ENCODE results near the gene POLR2C.
"Not testable (repeated sequence)": the region's sequence is repeated elsewhere in the genome, so short reads cannot be mapped to it uniquely, and the experiment has no call there.

POLR2C gene

DNA sequence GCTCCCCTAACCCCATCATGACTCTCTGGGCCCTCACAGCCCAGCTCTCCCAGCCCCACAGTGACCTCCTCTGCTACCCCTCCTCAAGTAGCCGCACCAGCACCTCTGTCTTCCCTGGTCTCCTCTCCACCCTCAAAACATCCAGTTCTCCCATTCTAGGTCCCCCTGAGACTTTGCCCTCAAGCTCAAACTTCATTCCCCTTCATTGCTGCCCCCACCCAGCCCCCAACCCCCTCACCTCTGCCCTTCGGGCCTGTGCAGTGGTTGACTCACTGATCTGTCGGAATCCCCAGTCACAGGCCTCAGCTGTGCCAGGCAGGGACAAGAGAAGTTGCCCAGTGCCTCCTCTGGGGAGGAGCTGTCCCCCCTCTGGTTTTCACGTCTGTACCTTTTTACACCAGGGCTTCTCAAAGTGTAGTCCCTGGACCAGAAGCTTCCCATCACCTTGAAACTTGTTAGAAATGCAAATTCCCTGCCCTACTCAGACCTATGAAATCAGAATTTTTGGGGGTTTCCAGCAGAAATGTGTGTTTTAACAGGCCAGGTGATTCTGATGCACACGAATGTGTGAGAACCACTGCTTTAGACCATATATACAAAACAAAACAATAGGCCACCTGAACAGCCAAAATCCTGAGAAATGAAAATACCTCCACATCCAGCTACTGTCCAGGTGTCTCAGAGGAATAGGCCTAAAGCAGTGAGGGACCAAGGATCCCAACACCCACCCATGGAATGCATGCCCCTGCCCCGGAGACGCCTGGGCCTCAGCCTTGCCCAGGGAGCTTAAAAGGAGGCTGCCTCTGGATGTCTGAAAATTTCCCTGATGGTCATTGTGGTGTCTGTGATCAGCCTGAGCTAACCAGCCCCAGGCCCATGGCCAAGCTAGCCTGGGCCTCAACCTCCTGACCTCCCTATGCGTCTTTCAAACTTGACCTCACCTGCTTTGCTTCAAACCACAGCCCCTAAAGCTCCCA, 24.7 kb downstream of the POLR2C start:
- Histone ChIP-seq H3K36me3 (no peaks in the 10 kb centered on the region), H3K4me3 (ENCODE audit: low read depth, low read length) (peak overlapping the region; percentile 34), H3K27me3 (ENCODE audit: insufficient read depth, low read depth, severe bottlenecking) (no peaks in the 10 kb centered on the region), H3K9me3 (ENCODE audit: severe bottlenecking) (peaks cover 5% of the 10 kb centered on the region), H3K27ac (no peak overlapping the region; the same call in 1 of the 2 replicates)
- TF ChIP-seq, protein P1, sequence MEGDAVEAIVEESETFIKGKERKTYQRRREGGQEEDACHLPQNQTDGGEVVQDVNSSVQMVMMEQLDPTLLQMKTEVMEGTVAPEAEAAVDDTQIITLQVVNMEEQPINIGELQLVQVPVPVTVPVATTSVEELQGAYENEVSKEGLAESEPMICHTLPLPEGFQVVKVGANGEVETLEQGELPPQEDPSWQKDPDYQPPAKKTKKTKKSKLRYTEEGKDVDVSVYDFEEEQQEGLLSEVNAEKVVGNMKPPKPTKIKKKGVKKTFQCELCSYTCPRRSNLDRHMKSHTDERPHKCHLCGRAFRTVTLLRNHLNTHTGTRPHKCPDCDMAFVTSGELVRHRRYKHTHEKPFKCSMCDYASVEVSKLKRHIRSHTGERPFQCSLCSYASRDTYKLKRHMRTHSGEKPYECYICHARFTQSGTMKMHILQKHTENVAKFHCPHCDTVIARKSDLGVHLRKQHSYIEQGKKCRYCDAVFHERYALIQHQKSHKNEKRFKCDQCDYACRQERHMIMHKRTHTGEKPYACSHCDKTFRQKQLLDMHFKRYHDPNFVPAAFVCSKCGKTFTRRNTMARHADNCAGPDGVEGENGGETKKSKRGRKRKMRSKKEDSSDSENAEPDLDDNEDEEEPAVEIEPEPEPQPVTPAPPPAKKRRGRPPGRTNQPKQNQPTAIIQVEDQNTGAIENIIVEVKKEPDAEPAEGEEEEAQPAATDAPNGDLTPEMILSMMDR (IDR thresholded peaks at IDR 0.05; ENCODE audit: low read depth, low read length): no peak
- no peak for DNase-seq

DNA sequence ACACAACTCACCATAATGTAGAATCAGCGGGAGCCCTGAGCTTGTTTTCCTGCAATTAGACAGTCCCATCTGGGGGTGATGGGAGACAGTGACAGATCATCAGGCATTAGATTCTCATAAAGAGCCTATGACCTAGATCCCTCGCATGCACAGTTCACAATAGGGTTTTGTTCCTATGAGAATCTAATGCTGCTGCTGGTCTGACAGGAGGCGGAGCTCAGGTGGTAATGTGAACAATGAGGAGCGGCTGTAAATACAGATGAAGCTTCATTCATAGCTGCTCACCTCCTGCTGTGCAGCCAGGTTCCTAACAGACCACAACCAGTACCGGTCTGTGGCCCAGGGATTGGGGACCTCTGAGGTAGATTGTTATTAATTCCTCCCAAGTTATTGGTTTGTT, 26.8 kb downstream of the POLR2C start:
- Histone ChIP-seq H3K36me3 (no peaks in the 10 kb centered on the region), H3K27me3 (ENCODE audit: insufficient read depth, low read depth, severe bottlenecking) (no peaks in the 10 kb centered on the region), H3K27ac (no peak overlapping the region), H3K4me3 (ENCODE audit: low read depth, low read length) (no peak overlapping the region), H3K9me3 (ENCODE audit: severe bottlenecking) (peaks cover 5% of the 10 kb centered on the region)
- DNase-seq: no peak
- TF ChIP-seq, protein P1 (IDR thresholded peaks at IDR 0.05; ENCODE audit: low read depth, low read length): no peak

DNA sequence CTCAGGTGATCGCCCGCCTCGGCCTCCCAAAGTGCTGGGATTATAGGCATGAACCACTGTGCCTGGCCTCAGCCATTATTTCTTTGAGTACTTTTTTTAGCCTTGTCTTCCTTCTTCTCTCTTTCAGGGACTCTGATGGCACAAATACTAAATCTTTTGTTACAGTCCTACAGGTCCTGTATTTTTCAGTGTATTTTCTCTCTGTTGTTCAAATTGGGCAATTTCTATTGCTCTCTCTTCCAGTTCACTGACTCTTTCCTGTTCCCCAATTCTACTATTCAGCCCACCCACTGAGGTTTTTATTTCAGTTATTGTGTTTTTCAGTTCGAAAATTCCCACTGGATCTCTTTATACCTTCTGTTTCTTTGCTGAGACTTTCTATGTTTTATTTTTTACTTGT, 31.3 kb downstream of the POLR2C start:
- DNase-seq: no peak
- H3K27me3 ChIP-seq (ENCODE audit: insufficient read depth, low read depth, severe bottlenecking): no peaks in the 10 kb centered on the region
- H3K36me3 ChIP-seq: no peaks in the 10 kb centered on the region
- H3K4me3 ChIP-seq (ENCODE audit: low read depth, low read length): no peak overlapping the region
- H3K27ac ChIP-seq: no peak overlapping the region
- peaks cover 5% of the 10 kb centered on the region for H3K9me3 ChIP-seq (ENCODE audit: severe bottlenecking)
- TF ChIP-seq, protein P1 (IDR thresholded peaks at IDR 0.05; ENCODE audit: low read depth, low read length): no peak

GRCh38 chr16:57497121-57497520, 34.6 kb downstream of the POLR2C start:
- no peak overlapping the region for H3K27ac ChIP-seq

DNA sequence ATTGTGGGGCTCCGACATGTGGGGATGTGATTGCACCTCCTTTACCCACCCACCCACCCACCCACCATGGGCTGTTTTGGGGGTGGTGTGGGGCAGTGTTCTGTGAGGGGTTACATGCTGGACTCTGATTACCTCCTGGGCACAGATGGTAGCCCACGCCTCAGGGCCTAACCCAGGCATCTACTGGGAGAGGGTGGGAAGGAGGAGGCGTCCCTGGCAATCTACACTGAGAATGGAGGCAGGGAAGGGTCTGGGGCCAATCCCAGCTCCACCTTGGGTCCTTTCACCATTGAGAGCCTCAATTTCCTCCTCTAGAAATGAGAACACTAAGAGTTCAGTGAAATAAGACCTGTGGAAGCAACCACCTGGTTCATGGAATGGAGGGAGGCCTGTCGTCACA, 35.6 kb downstream of the POLR2C start:
- H3K9me3 ChIP-seq (ENCODE audit: severe bottlenecking): no peaks in the 10 kb centered on the region
- H3K27me3 ChIP-seq (ENCODE audit: insufficient read depth, low read depth, severe bottlenecking): no peaks in the 10 kb centered on the region
- H3K4me3 ChIP-seq (ENCODE audit: low read depth, low read length): no peak overlapping the region
- DNase-seq: no peak
- no peaks in the 10 kb centered on the region for H3K36me3 ChIP-seq
- no peak overlapping the region for H3K27ac ChIP-seq
- TF ChIP-seq, protein P1 (IDR thresholded peaks at IDR 0.05; ENCODE audit: low read depth, low read length): no peak

More at GRCh38 chr16:57497121-57497520, 34.6 kb downstream of the POLR2C start:
- Histone ChIP-seq H3K36me3 (no peaks in the 10 kb centered on the region), H3K4me3 (ENCODE audit: low read depth, low read length) (no peak overlapping the region), H3K27me3 (ENCODE audit: insufficient read depth, low read depth, severe bottlenecking) (no peaks in the 10 kb centered on the region), H3K9me3 (ENCODE audit: severe bottlenecking) (no peaks in the 10 kb centered on the region)
- TF ChIP-seq, protein P1 (IDR thresholded peaks at IDR 0.05; ENCODE audit: low read depth, low read length): no peak
- no peak for DNase-seq

- DNase-seq; H3K27me3 ChIP-seq (ENCODE audit: insufficient read depth, low read depth, severe bottlenecking); H3K9me3 ChIP-seq (ENCODE audit: severe bottlenecking); H3K27ac ChIP-seq; H3K4me3 ChIP-seq (ENCODE audit: low read depth, low read length); H3K36me3 ChIP-seq: not testable (repeated sequence)
Measured at GRCh38 chr16:57499941-57500340, 37.5 kb downstream of the POLR2C start.
